Astrocyte (in vitro differentiated cells and primary cell): ENCODE data around the gene FOXK2.

Source experiments
- CTCF ChIP-seq: IDR thresholded peaks from 2 replicates; pipeline ENCODE4 v1.5.1; 2011; ENCODE audit warnings: low read depth, mild to moderate bottlenecking, inconsistent platforms, low read length, moderate library complexity; ENCODE audit not compliant: insufficient read depth
- EZH2 ChIP-seq: IDR thresholded peaks from 2 replicates; pipeline ENCODE4 v1.6.1; 2012; ENCODE audit warnings: mild to moderate bottlenecking, low read length, inconsistent platforms; ENCODE audit not compliant: insufficient read depth

GRCh38 chr17:82493226-82493781, 26.2 kb upstream of the FOXK2 start:
- TF ChIP-seq CTCF, result no peak
- TF ChIP-seq EZH2, result no peak
